Kidney (tissue), 14 donors: ENCODE results near the gene SPEN. TPM values are rescaled to one million over a fixed set of nuclear protein-coding genes. Genes with fewer than 3 reads are reported as not detected.

Source experiments
- DNase-seq, 5 donors: peaks; one replicate each; pipeline ENCODE4 v3.0.0-alpha.2; 2013 to 2020
- FAIRE-seq: peaks from 2 replicates; lab custom pipeline; 2012; peaks lifted over from hg19 to GRCh38; lab: Jason Lieb, UNC
- H3K27ac ChIP-seq, 2 donors: one replicate each; pipeline ENCODE4 v1.7.0; 2013; ENCODE audit warnings: low read depth in 2 of 2, low read length in 2 of 2, inconsistent platforms in 1 of 2
- H3K27me3 ChIP-seq: one replicate; pipeline ENCODE4 v1.7.1; 2013; ENCODE audit warnings: low read length, inconsistent platforms; ENCODE audit not compliant: control insufficient read depth, insufficient read depth
- H3K36me3 ChIP-seq, 3 donors: one replicate each; pipeline versions ENCODE4 v1.7.0 to v1.7.1; 2013; ENCODE audit warnings: low read length in 3 of 3, control low read depth in 1 of 3, inconsistent platforms in 1 of 3; ENCODE audit not compliant: insufficient read depth in 3 of 3, control insufficient read depth in 2 of 3
- H3K4me1 ChIP-seq, 3 donors: one replicate each; pipeline versions ENCODE4 v1.7.0 to v1.7.1; 2013; ENCODE audit warnings: low read length in 3 of 3, inconsistent platforms in 1 of 3, low read depth in 1 of 3; ENCODE audit not compliant: control insufficient read depth in 2 of 3, insufficient read depth in 2 of 3
- H3K4me3 ChIP-seq, 3 donors: one replicate each; pipeline versions ENCODE4 v1.7.0 to v1.8.1; 2013; ENCODE audit warnings: low read length in 3 of 3, control low read depth in 1 of 3, inconsistent platforms in 1 of 3
- H3K9ac ChIP-seq, 3 donors: one replicate each; pipeline versions ENCODE4 v1.7.0 to v1.7.1; 2013; ENCODE audit warnings: low read length in 3 of 3, control low read depth in 1 of 3, inconsistent platforms in 1 of 3
- H3K9me3 ChIP-seq, 3 donors: one replicate each; pipeline versions ENCODE4 v1.7.0 to v1.7.1; 2013; ENCODE audit warnings: low read length in 3 of 3, control low read depth in 1 of 3, inconsistent platforms in 1 of 3; ENCODE audit not compliant: control insufficient read depth in 2 of 3, insufficient read depth in 1 of 3
- CTCF ChIP-seq: IDR thresholded peaks from 3 replicates; pipeline ENCODE4 v1.5.1; 2012; ENCODE audit warnings: mild to moderate bottlenecking, moderate library complexity, borderline replicate concordance; ENCODE audit not compliant: insufficient read depth; ENCODE audit errors: extremely low read depth
- intact Hi-C: fragments of 100-400 bp; cut with DNase I; formaldehyde crosslinking; loops from one replicate; pipeline ENCODE4 v1.11.1; 2022
- polyA plus RNA-seq: library from polyadenylated mRNA; stranded (reverse); fragments of 350-450 nt; fragmentation: Illumina TruSeq; extraction: RNeasy Lipid Tissue Mini Kit (QIAGEN cat#74804); gene quantifications from one replicate; pipeline ENCODE4 v1.2.3, GENCODE V29; 2014; ENCODE audit warnings: low read depth, low replicate concordance; ENCODE audit not compliant: insufficient read depth
- total RNA-seq: library from RNA; stranded (reverse); fragmentation: NEBNext Ultra II Directional; extraction: Animal tissue kit (Norgen Biotek cat#: 25700); gene quantifications from one replicate; pipeline ENCODE4 v1.2.1, GENCODE V29; 2021
- donor health status: control.
- donor health status: control.
- donor health status: control.
- donor health status: control.
- donor health status: control.
- donor health status: DM: yes; HTN: yes; CAD: no.
- donor health status: Normal renal cell carcinoma (clear cell type).

SPEN gene
- total and polyA plus RNA-seq, 2 donors from 2014 or later, result 9.4 to 70.7 TPM

GRCh38 chr1:15943992-15944307 is 96.4 kb downstream of the SPEN start:
- no peak overlapping the region for H3K27ac ChIP-seq
- H3K4me3 ChIP-seq, result no peak overlapping the region
- no peak for FAIRE-seq
- no peaks in the 10 kb centered on the region for H3K9me3 ChIP-seq
- H3K27me3 ChIP-seq, result no peaks in the 10 kb centered on the region
- H3K4me1 ChIP-seq, result peaks cover 0 to 19% (median 7%) of the 10 kb centered on the region in 3 donors
- H3K9ac ChIP-seq, result no peak overlapping the region
- TF ChIP-seq CTCF, result no peak
- H3K36me3 ChIP-seq, result peaks cover 4 to 61% (median 28%) of the 10 kb centered on the region in 3 donors
- no peak for DNase-seq
- intact Hi-C loops, result no loop called here

- no peak for TF ChIP-seq CTCF
- H3K9ac ChIP-seq, result no peak overlapping the region
- H3K27me3 ChIP-seq, result no peaks in the 10 kb centered on the region
- intact Hi-C loops, result no loop called here
- peaks cover 0 to 17% (median 6%) of the 10 kb centered on the region in 3 donors for H3K4me1 ChIP-seq
- peaks cover 4 to 57% (median 25%) of the 10 kb centered on the region in 3 donors for H3K36me3 ChIP-seq
- FAIRE-seq (no peak), DNase-seq (peak in 1 of 5 donors; percentile 39)
- no peak overlapping the region for H3K27ac ChIP-seq
- no peaks in the 10 kb centered on the region for H3K9me3 ChIP-seq
- no peak overlapping the region for H3K4me3 ChIP-seq
These were observed 97.0 kb downstream of the SPEN start for GRCh38 chr1:15944308-15945010.

- Histone ChIP-seq H3K4me3 (no peak overlapping the region), H3K27ac (no peak overlapping the region), H3K36me3 (peaks cover 2 to 56% (median 25%) of the 10 kb centered on the region in 3 donors), H3K9ac (no peak overlapping the region), H3K27me3 (no peaks in the 10 kb centered on the region), H3K9me3 (no peaks in the 10 kb centered on the region), H3K4me1 (peaks cover 0 to 24% (median 11%) of the 10 kb centered on the region in 3 donors)
- FAIRE-seq (no peak), DNase-seq (peak in 2 of 5 donors; percentile 40 to 79)
- intact Hi-C loops, result no loop called here
- no peak for TF ChIP-seq CTCF
These were observed 97.7 kb downstream of the SPEN start for GRCh38 chr1:15945011-15945831.
